T-helper 17 cell (primary cell): Measurements from ENCODE around the gene CLEC4E. TPM values are rescaled to one million over a fixed set of nuclear protein-coding genes. Genes with fewer than 3 reads are reported as not detected.
"Not testable (repeated sequence)": the region's sequence is repeated elsewhere in the genome, so short reads cannot be mapped to it uniquely, and the experiment has no call there.

Experiments
- ATAC-seq: fragments of 150-1000 bp; cut with Tn5 transposase; 2 replicates; pipeline ENCODE4 v1.10.0; 2021; ENCODE audit warnings: mild to moderate bottlenecking, moderate library complexity
- DNase-seq, 3 donors: peaks; one replicate each; pipeline versions ENCODE4 v3.0.0 to v3.0.0-alpha.2; 2020 to 2021
- H3K9me3 ChIP-seq: one replicate; pipeline ENCODE4 v1.7.0; 2013; ENCODE audit warnings: low read length, mild to moderate bottlenecking; ENCODE audit not compliant: control insufficient read depth, poor library complexity, severe bottlenecking
- H3K27ac Mint-ChIP-seq: one replicate; pipeline ENCODE4 v1.8.0; 2022; ENCODE audit warnings: mild to moderate bottlenecking, moderate library complexity, mixed read lengths
- H3K27me3 Mint-ChIP-seq: one replicate; pipeline ENCODE4 v1.8.0; 2022; ENCODE audit warnings: mixed read lengths
- H3K36me3 Mint-ChIP-seq: one replicate; pipeline ENCODE4 v1.8.0; 2022; ENCODE audit warnings: low read depth, mixed read lengths
- H3K4me1 Mint-ChIP-seq: one replicate; pipeline ENCODE4 v1.8.0; 2022; ENCODE audit warnings: mild to moderate bottlenecking, mixed read lengths
- H3K4me3 Mint-ChIP-seq: one replicate; pipeline ENCODE4 v1.8.0; 2022; ENCODE audit warnings: mild to moderate bottlenecking, moderate library complexity, mixed read lengths
- total RNA-seq, 4 donors: library from RNA in 2 of 4; stranded (reverse) in 2 of 4; gene quantifications; one replicate each; pipeline ENCODE4 v1.2.3 and lab custom pipeline; 2022 to 2026

Gene CLEC4E
- total RNA-seq, 2 donors from 2014 or later: 0.73 to 2.0 TPM

GRCh38 chr12:8517971-8518370 lies 22.7 kb downstream of the CLEC4E start:
- no peaks in the 10 kb centered on the region for H3K9me3 ChIP-seq
- H3K27me3 Mint-ChIP-seq: peaks cover 36% of the 10 kb centered on the region
- no peak overlapping the region for H3K4me3 Mint-ChIP-seq
- H3K27ac Mint-ChIP-seq: no peak overlapping the region
- no peak for DNase-seq
- no peak for ATAC-seq
- H3K4me1 Mint-ChIP-seq: no peaks in the 10 kb centered on the region
- H3K36me3 Mint-ChIP-seq: no peaks in the 10 kb centered on the region

GRCh38 chr12:8513256-8513655 lies 27.4 kb downstream of the CLEC4E start, which contains the start of gene CLEC4D:
CLEC4D (plus strand) TSS chr12:8513503; CDS start chr12:8513733, 230 bp downstream.
- ATAC-seq: no peak
- no peak within 1 kb of the TSS for H3K27ac Mint-ChIP-seq

GRCh38 chr12:8508910-8509841 lies 31.5 kb downstream of the CLEC4E start:
- Mint-ChIP-seq H3K4me1 (peaks cover 5% of the 10 kb centered on the region), H3K36me3 (peaks cover 2% of the 10 kb centered on the region), H3K27me3 (peaks cover 12% of the 10 kb centered on the region), H3K27ac (no peak overlapping the region), H3K4me3 (no peak overlapping the region)
- no peaks in the 10 kb centered on the region for H3K9me3 ChIP-seq
- ATAC-seq (no peak), DNase-seq (no peak)

More at GRCh38 chr12:8513256-8513655, 27.4 kb downstream of the CLEC4E start, which contains the start of gene CLEC4D:
- no peak for DNase-seq
- Mint-ChIP-seq H3K4me3 (no peak within 1 kb of the TSS), H3K27me3 (peaks cover 29% of the 10 kb centered on the region), H3K36me3 (peaks cover 2% of the 10 kb centered on the region), H3K4me1 (peaks cover 5% of the 10 kb centered on the region)
- H3K9me3 ChIP-seq: no peaks in the 10 kb centered on the region

GRCh38 chr12:8508223-8508622 lies 32.5 kb downstream of the CLEC4E start:
- Mint-ChIP-seq H3K4me3 (no peak overlapping the region), H3K36me3 (peaks cover 2% of the 10 kb centered on the region), H3K27me3 (peaks cover 8% of the 10 kb centered on the region), H3K4me1 (peaks cover 5% of the 10 kb centered on the region), H3K27ac (no peak overlapping the region)
- ATAC-seq (no peak), DNase-seq (no peak)
- H3K9me3 ChIP-seq: no peaks in the 10 kb centered on the region

GRCh38 chr12:8507596-8507995 lies 33.1 kb downstream of the CLEC4E start:
- H3K4me3 Mint-ChIP-seq: no peak overlapping the region
- H3K9me3 ChIP-seq: no peaks in the 10 kb centered on the region

GRCh38 chr12:8504351-8504750 lies 36.4 kb downstream of the CLEC4E start:
- no peak overlapping the region for H3K4me3 Mint-ChIP-seq
- H3K36me3 Mint-ChIP-seq: no peaks in the 10 kb centered on the region
- ATAC-seq: no peak

More at GRCh38 chr12:8507596-8507995, 33.1 kb downstream of the CLEC4E start:
- Mint-ChIP-seq H3K27ac (no peak overlapping the region), H3K36me3 (peaks cover 2% of the 10 kb centered on the region), H3K27me3 (peaks cover 8% of the 10 kb centered on the region), H3K4me1 (peaks cover 6% of the 10 kb centered on the region)
- ATAC-seq: no peak
- no peak for DNase-seq

GRCh38 chr12:8501720-8502119 lies 39.0 kb downstream of the CLEC4E start:
- no peak for DNase-seq
- no peaks in the 10 kb centered on the region for H3K27me3 Mint-ChIP-seq

More at GRCh38 chr12:8504351-8504750, 36.4 kb downstream of the CLEC4E start:
- H3K4me1 Mint-ChIP-seq: peaks cover 20% of the 10 kb centered on the region
- H3K27ac Mint-ChIP-seq: no peak overlapping the region
- no peaks in the 10 kb centered on the region for H3K27me3 Mint-ChIP-seq
- DNase-seq: no peak
- no peaks in the 10 kb centered on the region for H3K9me3 ChIP-seq

GRCh38 chr12:8499616-8500015 lies 41.1 kb downstream of the CLEC4E start:
- no peak for DNase-seq
- peaks cover 26% of the 10 kb centered on the region for H3K4me1 Mint-ChIP-seq
- no peak overlapping the region for H3K4me3 Mint-ChIP-seq
- no peaks in the 10 kb centered on the region for H3K9me3 ChIP-seq
- no peak for ATAC-seq
- H3K27ac Mint-ChIP-seq: no peak overlapping the region
- H3K27me3 Mint-ChIP-seq: no peaks in the 10 kb centered on the region
- H3K36me3 Mint-ChIP-seq: no peaks in the 10 kb centered on the region

More at GRCh38 chr12:8501720-8502119, 39.0 kb downstream of the CLEC4E start:
- peak; percentile 50 for ATAC-seq
- H3K9me3 ChIP-seq: no peaks in the 10 kb centered on the region
- H3K36me3 Mint-ChIP-seq: no peaks in the 10 kb centered on the region
- H3K27ac Mint-ChIP-seq: peak overlapping the region; percentile 88
- peak overlapping the region; percentile 31 for H3K4me3 Mint-ChIP-seq
- peaks cover 23% of the 10 kb centered on the region for H3K4me1 Mint-ChIP-seq

GRCh38 chr12:8496074-8496473 lies 44.6 kb downstream of the CLEC4E start:
- peaks cover 29% of the 10 kb centered on the region for H3K4me1 Mint-ChIP-seq
- H3K27me3 Mint-ChIP-seq, DNase-seq, H3K4me3 Mint-ChIP-seq, H3K9me3 ChIP-seq, H3K36me3 Mint-ChIP-seq, H3K27ac Mint-ChIP-seq, ATAC-seq: not testable (repeated sequence)

- not testable (repeated sequence) for H3K27me3 Mint-ChIP-seq, H3K27ac Mint-ChIP-seq
Observed at GRCh38 chr12:8495671-8496070, 45.0 kb downstream of the CLEC4E start.

GRCh38 chr12:8493084-8493483 lies 47.6 kb downstream of the CLEC4E start:
- no peak overlapping the region for H3K4me3 Mint-ChIP-seq
- DNase-seq (peak in 1 of 3 donors; percentile 10), ATAC-seq (peak; percentile 96)
- peak overlapping the region; percentile 90 for H3K27ac Mint-ChIP-seq
- H3K9me3 ChIP-seq: no peaks in the 10 kb centered on the region
- H3K36me3 Mint-ChIP-seq: no peaks in the 10 kb centered on the region
- peaks cover 17% of the 10 kb centered on the region for H3K4me1 Mint-ChIP-seq
- H3K27me3 Mint-ChIP-seq: no peaks in the 10 kb centered on the region

More at GRCh38 chr12:8495671-8496070, 45.0 kb downstream of the CLEC4E start:
- H3K9me3 ChIP-seq, DNase-seq, H3K4me3 Mint-ChIP-seq, H3K36me3 Mint-ChIP-seq, ATAC-seq: not testable (repeated sequence)
- H3K4me1 Mint-ChIP-seq: peaks cover 29% of the 10 kb centered on the region

GRCh38 chr12:8491646-8492530 lies 48.8 kb downstream of the CLEC4E start:
- DNase-seq: no peak
- H3K36me3 Mint-ChIP-seq: no peaks in the 10 kb centered on the region
- H3K4me1 Mint-ChIP-seq: peaks cover 17% of the 10 kb centered on the region
- H3K9me3 ChIP-seq: no peaks in the 10 kb centered on the region
- no peaks in the 10 kb centered on the region for H3K27me3 Mint-ChIP-seq
- H3K4me3 Mint-ChIP-seq: peak overlapping the region; percentile 19
- ATAC-seq: no peak
- H3K27ac Mint-ChIP-seq: peak overlapping the region; percentile 90
